KG1 (cell line): ENCODE results near the gene BCL2.

Experiments used
- DNase-seq: peaks from one replicate; lab custom pipeline; 2025; lab: John Stamatoyannopoulos, UW

Gene BCL2

DNA sequence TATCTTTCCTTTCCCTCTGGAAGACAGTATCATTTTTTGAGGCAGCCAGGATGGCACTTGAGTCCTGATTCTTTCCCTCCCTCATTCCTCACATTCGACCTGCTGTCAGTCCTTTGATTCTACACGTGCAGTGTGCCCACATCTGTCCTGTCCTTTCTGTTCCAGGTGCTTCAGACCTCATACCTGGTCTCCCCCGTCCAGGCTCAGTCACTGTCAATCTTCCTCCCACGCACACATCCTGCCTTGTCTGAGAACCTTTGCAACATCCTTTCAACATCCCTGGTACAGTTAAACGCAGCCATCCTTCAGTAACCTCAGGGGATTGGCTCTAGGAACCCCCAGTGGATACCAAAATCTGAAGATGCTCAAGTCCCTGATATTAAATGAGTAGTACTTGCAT, 10.1 kb downstream of the BCL2 start:
- DNase-seq, result no peak

DNA sequence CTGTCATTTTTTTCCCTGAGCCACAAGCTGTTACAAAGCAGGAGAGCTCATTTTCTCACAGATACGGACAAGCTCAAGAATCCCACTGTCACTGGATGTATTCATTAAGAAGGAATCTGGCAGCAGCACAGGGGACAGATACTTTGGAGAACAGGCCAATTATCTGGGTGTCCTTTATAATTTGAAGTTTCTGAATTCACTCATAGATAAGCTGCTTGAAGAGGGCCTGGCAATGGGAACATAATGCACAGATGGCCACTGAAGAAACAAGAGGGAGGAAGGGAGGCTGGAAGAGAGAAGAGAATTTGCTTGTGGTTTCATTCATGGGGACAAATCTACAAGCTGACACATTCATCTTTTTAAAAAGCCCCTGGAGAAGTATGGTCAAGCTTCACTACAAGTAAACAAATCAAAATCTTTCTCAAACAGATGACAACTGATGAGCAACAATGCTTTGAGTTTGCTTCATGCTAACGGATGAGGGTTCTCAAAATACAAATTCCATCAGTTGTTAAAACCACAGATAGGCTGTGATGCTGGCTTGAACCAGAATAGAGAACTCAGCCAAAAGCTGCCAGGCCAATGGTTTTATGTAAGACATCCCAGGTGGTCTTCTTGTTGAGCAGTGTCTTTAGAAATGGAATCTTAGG, 11.9 kb downstream of the BCL2 start:
- no peak for DNase-seq

DNA sequence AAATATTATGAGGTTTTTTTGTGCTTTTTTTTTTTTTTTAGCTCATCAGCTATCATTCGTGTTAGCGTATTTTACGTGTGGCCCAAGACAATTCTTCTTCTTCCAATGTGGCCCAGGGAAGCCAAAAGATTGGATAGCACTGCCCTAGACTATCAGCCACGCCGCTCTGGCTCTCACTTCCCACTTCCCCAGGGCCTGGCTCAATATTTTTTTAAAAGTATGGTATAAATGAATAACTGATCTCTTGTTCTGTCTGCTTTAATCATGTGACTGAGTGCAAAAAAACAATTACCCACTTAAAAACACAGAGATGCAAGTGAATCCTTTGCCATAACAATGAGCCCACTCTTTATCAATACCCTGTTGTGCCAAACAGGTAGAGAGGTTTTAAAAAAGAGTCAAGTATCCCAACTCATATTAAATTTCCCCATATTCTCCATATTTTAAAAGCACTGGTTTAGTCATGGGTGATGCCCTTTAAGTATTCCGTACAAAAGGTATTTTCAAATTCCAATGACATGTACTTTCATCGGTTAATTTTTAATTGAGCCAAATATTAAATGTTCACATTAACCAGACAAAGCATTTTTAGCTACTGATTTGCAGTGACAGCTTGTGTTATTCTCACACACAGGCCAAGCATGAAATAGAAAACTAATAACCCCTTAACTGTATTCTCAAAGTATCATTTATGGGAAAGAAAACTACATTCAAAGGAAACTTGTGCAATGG, 12.6 kb downstream of the BCL2 start:
- DNase-seq, result no peak

- DNase-seq, result no peak
Observed at GRCh38 chr18:63306249-63306648, 13.3 kb downstream of the BCL2 start.

DNA sequence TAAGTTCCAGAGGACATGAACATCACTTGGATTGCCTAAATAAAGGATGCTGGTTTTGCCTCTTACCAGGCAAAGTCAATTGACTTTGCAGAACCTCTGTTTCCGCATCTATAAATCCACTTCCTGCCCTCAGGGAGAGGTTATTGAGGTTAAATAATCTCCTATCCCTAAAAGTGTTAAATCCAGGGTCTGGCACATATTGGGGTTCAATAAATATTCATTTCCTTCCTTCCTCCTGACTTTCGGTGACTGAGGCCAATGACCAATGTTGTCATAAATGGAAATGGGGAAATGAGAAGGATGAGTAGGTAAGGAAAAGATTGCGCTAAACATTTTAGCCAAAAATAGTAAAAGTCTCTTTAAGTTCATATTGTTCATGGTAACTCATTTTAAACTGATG, 16.0 kb downstream of the BCL2 start:
- no peak for DNase-seq

- no peak for DNase-seq
Observed at GRCh38 chr18:63302636-63303405, 16.7 kb downstream of the BCL2 start.

- no peak for DNase-seq
Observed at GRCh38 chr18:63302220-63302619, 17.3 kb downstream of the BCL2 start.

- DNase-seq, result no peak
Observed at GRCh38 chr18:63301434-63301833, 18.1 kb downstream of the BCL2 start.

- DNase-seq, result no peak
Observed at GRCh38 chr18:63299837-63300745, 19.5 kb downstream of the BCL2 start.

GRCh38 chr18:63298400-63299365, 20.9 kb downstream of the BCL2 start:
- DNase-seq, result no peak

GRCh38 chr18:63297687-63298399, 21.7 kb downstream of the BCL2 start:
- DNase-seq, result no peak

GRCh38 chr18:63293935-63294334, 25.6 kb downstream of the BCL2 start:
- no peak for DNase-seq

- DNase-seq, result no peak
Observed at GRCh38 chr18:63292831-63293683, 26.5 kb downstream of the BCL2 start.

GRCh38 chr18:63291278-63291677, 28.3 kb downstream of the BCL2 start:
- DNase-seq, result no peak

- no peak for DNase-seq
Observed at GRCh38 chr18:63290821-63291200, 28.8 kb downstream of the BCL2 start.

GRCh38 chr18:63290166-63290820, 29.3 kb downstream of the BCL2 start:
- no peak for DNase-seq

DNA sequence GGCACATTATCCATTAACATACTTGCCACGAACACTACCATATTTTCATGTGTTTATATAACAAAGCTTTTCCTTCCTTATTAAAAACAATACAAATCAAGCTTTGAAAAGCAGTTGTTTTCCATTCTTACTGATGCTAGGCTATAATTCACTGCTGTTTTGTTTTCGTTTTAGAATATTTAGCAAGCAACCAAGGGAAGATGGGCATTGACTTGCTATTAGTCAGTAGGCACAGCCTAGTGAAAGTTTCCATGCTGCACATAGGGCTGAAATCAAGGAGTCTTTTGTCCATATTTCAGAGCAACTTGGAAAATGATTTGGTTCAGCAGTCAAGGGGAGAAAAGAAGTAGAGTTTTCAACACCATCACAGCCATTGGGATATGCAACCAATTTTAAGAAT, 31.3 kb downstream of the BCL2 start:
- DNase-seq, result no peak

DNA sequence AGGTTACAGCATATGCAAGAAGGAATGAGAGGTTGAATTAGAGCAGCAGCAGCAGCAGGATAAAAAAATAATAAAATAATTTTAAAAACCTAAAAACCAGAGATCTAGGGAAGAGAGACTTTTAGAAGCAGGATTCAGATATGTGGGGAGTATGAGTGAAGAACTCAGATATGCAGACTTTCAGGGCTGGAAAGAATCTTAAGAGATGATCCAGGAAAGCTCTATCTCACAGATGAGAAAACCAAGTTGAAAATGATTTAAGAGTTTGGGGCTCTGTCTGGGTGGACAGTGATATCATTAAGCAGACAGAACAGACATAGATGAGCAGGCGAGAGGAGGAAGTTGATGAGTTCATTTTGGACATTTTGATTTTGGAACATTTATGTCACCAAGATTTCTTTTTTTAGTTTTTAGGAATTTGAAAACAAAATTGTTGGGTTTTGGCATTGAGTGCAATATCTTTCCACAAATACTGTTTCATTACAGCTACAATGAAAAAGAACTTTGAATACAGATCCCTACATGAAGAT, 31.8 kb downstream of the BCL2 start:
- no peak for DNase-seq
